Neural crest cell (in vitro differentiated cells): Measurements from ENCODE around the gene HEPN1. TPM values are rescaled to one million over a fixed set of nuclear protein-coding genes. Genes with fewer than 3 reads are reported as not detected.

Source experiments
- DNase-seq: peaks from one replicate; pipeline ENCODE4 v3.0.0; 2021; ENCODE audit warnings: low read depth, mixed read lengths, low spot score
- H3K27ac Mint-ChIP-seq: one replicate; pipeline ENCODE4 v1.8.0; 2021; ENCODE audit warnings: mild to moderate bottlenecking, mixed read lengths; ENCODE audit not compliant: unreplicated experiment
- H3K27me3 Mint-ChIP-seq: 2 replicates; pipeline ENCODE4 v1.8.0; 2021; ENCODE audit warnings: low read depth, mild to moderate bottlenecking, mixed read lengths
- H3K36me3 Mint-ChIP-seq: 2 replicates; pipeline ENCODE4 v1.8.0; 2021; ENCODE audit warnings: low read depth, mild to moderate bottlenecking, mixed read lengths
- H3K4me1 Mint-ChIP-seq: 2 replicates; pipeline ENCODE4 v1.8.0; 2021; ENCODE audit warnings: mixed read lengths
- H3K4me3 Mint-ChIP-seq: one replicate; pipeline ENCODE4 v1.8.0; 2021; ENCODE audit warnings: mild to moderate bottlenecking, mixed read lengths
- H3K9me3 Mint-ChIP-seq: 2 replicates; pipeline ENCODE4 v1.8.0; 2021; ENCODE audit warnings: mixed read lengths
- total RNA-seq: library from RNA; stranded (reverse); gene quantifications from 2 replicates; pipeline ENCODE4 v1.2.1, GENCODE V29; 2021
- TF ChIP-seq, protein P1 (sequence below): fragments of 200-600 bp; sonication (generic); conservative IDR thresholded peaks from 2 replicates; pipeline ENCODE4 v1.5.0; 2021; ENCODE audit warnings: antibody characterized with exemption, mild to moderate bottlenecking

HEPN1 gene
- total RNA-seq, 1 donor from 2014 or later: not detected

DNA sequence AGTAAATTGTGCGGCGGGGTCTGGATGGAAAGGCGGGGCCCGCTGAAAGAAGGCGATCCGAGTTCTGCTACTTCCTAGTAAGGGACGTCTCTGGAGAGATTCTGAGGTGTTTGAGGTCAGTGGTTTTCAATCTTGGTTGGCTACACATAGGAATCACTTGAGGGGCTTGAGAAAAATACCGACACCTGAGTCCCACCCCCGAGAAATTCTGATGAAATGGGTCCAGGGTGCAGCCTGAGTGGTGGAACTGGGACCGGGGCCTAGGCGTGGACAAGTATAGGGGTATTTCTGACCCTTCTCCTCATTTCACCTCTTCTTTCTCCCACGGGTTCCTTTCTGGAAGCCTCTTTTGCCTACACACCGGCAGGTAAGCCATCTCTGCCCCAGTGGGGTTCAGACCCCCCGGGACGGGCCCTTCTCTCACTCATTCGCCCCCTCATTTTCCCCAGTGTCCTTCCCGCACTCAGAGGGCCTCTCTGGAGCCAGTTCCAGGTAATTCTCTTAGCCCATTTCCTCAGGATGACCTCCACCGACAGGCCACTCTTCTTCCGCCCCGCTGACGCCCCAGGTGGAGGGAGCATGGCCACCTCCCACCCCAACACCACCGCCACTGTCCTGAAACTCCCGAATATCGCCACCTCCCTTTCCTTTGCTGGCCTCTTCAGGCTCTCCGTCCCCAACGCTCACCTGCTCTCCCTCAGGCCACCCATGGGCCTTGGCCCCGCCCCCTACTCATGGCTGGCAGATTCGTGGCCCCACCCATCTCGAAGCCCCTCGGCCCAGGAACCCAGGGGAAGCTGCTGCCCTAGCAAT lies 42.0 kb upstream of the HEPN1 start:
- Mint-ChIP-seq H3K4me1 (peaks cover 14% of the 10 kb centered on the region), H3K9me3 (no peaks in the 10 kb centered on the region), H3K27me3 (peaks cover 48% of the 10 kb centered on the region), H3K4me3 (peak overlapping the region; percentile 95), H3K36me3 (no peaks in the 10 kb centered on the region), H3K27ac (peak overlapping the region; percentile 99)
- TF ChIP-seq, protein P1, sequence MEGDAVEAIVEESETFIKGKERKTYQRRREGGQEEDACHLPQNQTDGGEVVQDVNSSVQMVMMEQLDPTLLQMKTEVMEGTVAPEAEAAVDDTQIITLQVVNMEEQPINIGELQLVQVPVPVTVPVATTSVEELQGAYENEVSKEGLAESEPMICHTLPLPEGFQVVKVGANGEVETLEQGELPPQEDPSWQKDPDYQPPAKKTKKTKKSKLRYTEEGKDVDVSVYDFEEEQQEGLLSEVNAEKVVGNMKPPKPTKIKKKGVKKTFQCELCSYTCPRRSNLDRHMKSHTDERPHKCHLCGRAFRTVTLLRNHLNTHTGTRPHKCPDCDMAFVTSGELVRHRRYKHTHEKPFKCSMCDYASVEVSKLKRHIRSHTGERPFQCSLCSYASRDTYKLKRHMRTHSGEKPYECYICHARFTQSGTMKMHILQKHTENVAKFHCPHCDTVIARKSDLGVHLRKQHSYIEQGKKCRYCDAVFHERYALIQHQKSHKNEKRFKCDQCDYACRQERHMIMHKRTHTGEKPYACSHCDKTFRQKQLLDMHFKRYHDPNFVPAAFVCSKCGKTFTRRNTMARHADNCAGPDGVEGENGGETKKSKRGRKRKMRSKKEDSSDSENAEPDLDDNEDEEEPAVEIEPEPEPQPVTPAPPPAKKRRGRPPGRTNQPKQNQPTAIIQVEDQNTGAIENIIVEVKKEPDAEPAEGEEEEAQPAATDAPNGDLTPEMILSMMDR: no peak
- no peak for DNase-seq

DNA sequence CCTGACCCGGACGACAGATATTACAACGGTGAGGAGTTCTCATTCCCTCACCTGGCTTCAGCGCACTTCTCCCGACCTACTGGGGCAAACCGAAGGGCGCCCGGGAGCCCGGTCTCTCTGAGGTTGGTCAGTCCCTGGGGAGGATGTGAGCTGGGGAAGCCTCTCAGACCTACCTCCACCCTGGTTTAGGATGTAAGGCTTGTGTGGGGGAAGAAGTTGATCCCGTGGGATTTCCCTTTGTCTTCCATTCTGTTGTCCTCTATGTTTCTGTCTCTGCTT lies 41.5 kb upstream of the HEPN1 start:
- Mint-ChIP-seq H3K4me3 (peak overlapping the region; percentile 38), H3K9me3 (no peaks in the 10 kb centered on the region), H3K4me1 (peaks cover 19% of the 10 kb centered on the region), H3K36me3 (no peaks in the 10 kb centered on the region), H3K27me3 (peaks cover 43% of the 10 kb centered on the region), H3K27ac (no peak overlapping the region)
- no peak for DNase-seq
- TF ChIP-seq, protein P1: no peak

DNA sequence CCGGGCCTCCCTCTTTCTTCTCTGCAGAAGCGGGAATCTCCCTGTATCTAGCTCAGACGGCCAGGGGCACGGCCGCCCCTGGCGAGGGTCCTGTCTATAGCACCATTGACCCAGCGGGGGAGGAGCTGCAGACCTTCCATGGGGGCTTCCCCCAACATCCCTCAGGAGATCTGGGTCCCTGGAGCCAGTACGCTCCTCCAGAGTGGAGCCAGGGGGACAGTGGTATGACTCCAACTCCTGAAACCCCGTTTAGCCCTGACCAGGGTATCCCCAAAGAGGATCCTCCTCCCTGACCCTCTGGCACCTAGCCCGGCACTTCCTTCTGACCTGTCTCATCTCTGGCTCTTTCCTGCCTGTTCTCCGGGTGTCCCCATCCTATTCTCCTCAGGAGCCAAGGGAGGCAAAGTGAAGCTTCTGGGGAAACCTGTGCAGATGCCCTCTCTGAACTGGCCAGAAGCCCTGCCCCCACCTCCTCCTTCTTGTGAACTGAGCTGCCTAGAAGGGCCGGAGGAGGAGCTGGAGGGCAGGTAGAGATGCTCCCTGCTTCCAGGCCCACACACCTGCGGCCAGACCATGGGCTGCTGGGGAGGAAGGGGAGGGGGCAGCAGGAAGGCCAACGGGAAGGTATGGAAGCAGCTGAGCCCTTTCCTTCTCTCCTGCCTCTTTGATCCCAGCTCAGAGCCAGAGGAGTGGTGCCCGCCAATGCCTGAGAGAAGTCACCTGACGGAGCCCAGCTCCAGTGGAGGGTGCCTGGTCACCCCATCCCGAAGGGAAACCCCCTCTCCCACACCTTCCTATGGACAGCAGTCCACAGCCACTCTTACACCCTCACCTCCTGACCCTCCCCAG lies 40.9 kb upstream of the HEPN1 start:
- Mint-ChIP-seq H3K9me3 (no peaks in the 10 kb centered on the region), H3K27me3 (peaks cover 37% of the 10 kb centered on the region), H3K27ac (no peak overlapping the region), H3K36me3 (no peaks in the 10 kb centered on the region), H3K4me3 (peak overlapping the region; percentile 38), H3K4me1 (peaks cover 25% of the 10 kb centered on the region)
- TF ChIP-seq, protein P1: no peak
- DNase-seq: no peak

DNA sequence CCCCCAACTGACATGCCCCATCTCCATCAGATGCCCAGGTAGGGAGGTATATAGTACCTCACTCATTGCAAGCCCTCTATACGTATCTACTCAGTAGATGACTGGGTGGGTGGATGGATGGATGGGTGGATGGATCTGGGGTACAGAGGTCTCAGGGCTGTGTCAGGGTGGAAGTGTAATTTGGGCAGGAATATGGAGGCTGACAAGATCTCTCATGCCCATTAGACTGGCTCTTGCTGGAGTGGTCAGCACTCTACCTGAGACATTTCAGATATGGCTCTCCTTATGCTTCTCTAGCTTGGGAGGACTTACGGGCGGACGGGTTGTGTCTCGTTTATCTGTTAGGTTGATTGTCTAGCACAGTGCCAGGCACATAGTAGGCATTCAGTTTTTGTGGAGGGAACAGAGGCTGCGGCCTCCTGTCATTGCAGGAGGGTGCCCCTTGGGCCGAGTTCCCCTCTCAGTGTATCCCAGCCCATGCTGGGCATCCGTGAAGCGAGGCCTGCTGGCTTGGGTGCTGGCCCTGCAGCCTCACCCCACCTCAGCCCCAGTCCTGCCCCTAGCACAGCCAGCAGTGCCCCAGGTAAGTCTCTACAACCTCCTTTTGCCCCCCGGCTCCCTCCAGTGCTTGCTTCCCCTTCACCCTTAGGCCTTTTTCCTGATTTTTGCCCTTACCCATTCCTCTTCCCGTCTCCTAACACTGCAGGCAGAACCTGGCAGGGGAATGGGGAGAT lies 40.1 kb upstream of the HEPN1 start:
- H3K27me3 Mint-ChIP-seq: peaks cover 29% of the 10 kb centered on the region
- H3K4me1 Mint-ChIP-seq: peaks cover 28% of the 10 kb centered on the region
- no peaks in the 10 kb centered on the region for H3K9me3 Mint-ChIP-seq
- no peak overlapping the region for H3K27ac Mint-ChIP-seq
- H3K4me3 Mint-ChIP-seq: peak overlapping the region; percentile 32
- DNase-seq: no peak
- no peaks in the 10 kb centered on the region for H3K36me3 Mint-ChIP-seq
- TF ChIP-seq, protein P1: no peak

DNA sequence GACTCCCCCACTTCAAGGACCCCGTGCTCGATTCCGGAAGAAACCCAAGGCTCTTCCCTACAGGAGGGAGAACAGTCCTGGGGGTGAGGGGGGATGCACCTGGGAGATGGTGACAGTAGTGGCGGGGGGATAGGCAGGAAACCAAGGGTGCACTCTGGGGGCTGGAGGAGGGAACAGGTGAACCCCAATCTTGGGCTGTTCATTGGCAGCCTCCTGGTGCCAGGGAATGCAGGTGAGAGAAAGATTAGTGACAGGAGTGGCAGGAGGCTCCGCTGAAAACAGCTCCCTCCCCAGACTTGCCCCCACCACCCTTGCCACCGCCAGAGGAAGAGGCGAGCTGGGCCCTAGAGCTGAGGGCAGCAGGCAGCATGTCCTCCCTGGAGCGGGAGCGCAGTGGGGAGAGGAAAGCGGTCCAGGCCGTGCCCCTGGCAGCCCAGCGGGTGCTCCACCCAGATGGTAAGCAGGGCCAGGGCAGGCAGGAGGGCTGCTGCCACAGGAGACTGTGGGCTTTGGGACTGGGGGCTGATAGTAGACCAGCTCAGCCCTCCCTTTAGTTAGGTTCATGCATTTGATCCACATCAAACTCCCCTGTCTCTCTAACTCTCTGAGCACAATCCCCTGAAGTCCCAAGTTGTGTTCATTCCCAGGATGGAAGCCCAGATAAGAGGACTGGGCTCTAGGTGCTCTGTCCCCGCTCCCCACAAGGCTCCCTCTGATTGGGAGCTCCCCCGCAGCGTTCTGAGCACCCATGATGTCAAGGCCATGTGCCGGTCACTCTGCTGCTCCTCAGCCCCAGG lies 39.4 kb upstream of the HEPN1 start:
- TF ChIP-seq, protein P1: no peak
- DNase-seq: no peak
- Mint-ChIP-seq H3K9me3 (peaks cover 2% of the 10 kb centered on the region), H3K27ac (no peak overlapping the region), H3K4me1 (peaks cover 31% of the 10 kb centered on the region), H3K4me3 (no peak overlapping the region), H3K36me3 (no peaks in the 10 kb centered on the region), H3K27me3 (peaks cover 22% of the 10 kb centered on the region)
